Measurements from ENCODE around the gene SH3BP4.

- TF ChIP-seq, protein P1, sequence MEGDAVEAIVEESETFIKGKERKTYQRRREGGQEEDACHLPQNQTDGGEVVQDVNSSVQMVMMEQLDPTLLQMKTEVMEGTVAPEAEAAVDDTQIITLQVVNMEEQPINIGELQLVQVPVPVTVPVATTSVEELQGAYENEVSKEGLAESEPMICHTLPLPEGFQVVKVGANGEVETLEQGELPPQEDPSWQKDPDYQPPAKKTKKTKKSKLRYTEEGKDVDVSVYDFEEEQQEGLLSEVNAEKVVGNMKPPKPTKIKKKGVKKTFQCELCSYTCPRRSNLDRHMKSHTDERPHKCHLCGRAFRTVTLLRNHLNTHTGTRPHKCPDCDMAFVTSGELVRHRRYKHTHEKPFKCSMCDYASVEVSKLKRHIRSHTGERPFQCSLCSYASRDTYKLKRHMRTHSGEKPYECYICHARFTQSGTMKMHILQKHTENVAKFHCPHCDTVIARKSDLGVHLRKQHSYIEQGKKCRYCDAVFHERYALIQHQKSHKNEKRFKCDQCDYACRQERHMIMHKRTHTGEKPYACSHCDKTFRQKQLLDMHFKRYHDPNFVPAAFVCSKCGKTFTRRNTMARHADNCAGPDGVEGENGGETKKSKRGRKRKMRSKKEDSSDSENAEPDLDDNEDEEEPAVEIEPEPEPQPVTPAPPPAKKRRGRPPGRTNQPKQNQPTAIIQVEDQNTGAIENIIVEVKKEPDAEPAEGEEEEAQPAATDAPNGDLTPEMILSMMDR (IDR thresholded peaks at IDR 0.05): no peak
- no peak for TF ChIP-seq POLR2A (IDR thresholded peaks at IDR 0.05)
- no peak for TF ChIP-seq POLR2AphosphoS5 (IDR thresholded peaks at IDR 0.05)
- no peak for TF ChIP-seq EP300 (IDR thresholded peaks at IDR 0.05)
Measured at GRCh38 chr2:235027558-235028214, 75.9 kb downstream of the SH3BP4 start.
